A549 (cell line): Measurements from ENCODE around the gene ADAT1.

Experiments used
- CTCF ChIP-seq: fragments of >200 bp; sonication (Bioruptor Twin); formaldehyde crosslinking; IDR thresholded peaks from 3 replicates; pipeline ENCODE4 v1.5.1; 2016
- KDM5A ChIP-seq: fragments of 200-600 bp; sonication (generic); IDR thresholded peaks from 2 replicates; pipeline ENCODE4 v1.6.1; 2016; ENCODE audit warnings: antibody characterized with exemption, mild to moderate bottlenecking
- MYC ChIP-seq: IDR thresholded peaks from 2 replicates; pipeline ENCODE4 v1.6.1; 2012; ENCODE audit warnings: mild to moderate bottlenecking, inconsistent platforms, low read length, improper control_type of control experiment, borderline replicate concordance

- TF ChIP-seq CTCF (no peak), KDM5A (no peak), MYC (no peak)
Measured at GRCh38 chr16:75640598-75640997, 17.5 kb upstream of the ADAT1 start.
